ENCODE measurements around the gene PLOD2. TPM values are rescaled to one million over a fixed set of nuclear protein-coding genes. Genes with fewer than 3 reads are reported as not detected.
"Not testable (repeated sequence)": the region's sequence is repeated elsewhere in the genome, so short reads cannot be mapped to it uniquely, and the experiment has no call there.

The PLOD2 gene
- total RNA-seq, 1 donor from 2014 or later: not detected

DNA sequence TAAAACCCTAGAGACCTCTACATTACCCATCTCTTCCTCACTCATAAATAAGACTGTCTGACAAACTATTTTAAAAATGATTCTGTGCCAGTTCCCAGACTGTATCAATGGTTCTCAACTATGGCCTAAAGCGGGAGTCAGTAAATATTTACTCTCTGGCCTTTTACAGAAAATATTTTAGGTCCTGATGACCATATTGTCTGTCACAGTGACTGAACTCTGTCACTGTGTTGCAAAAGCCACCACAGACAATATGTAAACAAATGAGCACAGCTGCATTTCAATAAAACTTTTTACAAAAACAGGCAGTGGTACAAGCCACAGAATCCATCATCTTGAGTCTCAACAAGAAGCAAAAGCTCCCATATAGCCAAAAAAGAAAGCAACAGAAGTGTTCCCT, 45.4 kb downstream of the PLOD2 start:
- intact Hi-C loops (cut with micrococcal nuclease): no loop called here
- ChIA-PET POLR2A (no interaction called here), CTCF (no interaction called here)
- DNase-seq (no peak), ATAC-seq (ENCODE audit: low read depth) (no peak)
- H3K4me1 Mint-ChIP-seq: no peaks in the 10 kb centered on the region
- TF ChIP-seq CTCF (IDR thresholded peaks at IDR 0.05): no peak
- no peak overlapping the region for H3K4me3 Mint-ChIP-seq
- H3K9me3 Mint-ChIP-seq: peaks cover 18% of the 10 kb centered on the region
- H3K36me3 Mint-ChIP-seq (ENCODE audit: low read depth): no peaks in the 10 kb centered on the region
- no peaks in the 10 kb centered on the region for H3K27me3 Mint-ChIP-seq
- H3K27ac Mint-ChIP-seq: no peak overlapping the region

DNA sequence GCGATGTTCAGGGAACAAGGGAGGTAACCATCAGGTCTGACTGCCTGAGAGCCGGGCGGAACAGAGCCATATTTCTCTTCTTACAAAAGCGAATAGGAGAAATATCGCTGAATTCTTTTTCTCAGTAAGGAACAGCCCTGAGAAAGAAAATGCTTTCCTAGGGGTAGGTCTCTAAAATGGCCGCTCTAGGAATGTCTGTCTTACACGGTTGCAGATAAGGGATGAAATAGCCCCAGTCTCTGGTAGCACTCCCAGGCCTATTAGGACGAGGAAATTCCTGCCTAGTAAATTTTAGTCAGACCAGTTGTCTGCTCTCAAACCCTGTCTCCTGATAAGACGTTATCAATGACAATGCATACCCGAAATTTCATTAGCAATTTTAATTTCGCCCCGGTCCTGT, 47.2 kb downstream of the PLOD2 start:
- CTCF ChIA-PET; ATAC-seq (ENCODE audit: low read depth); H3K27me3 Mint-ChIP-seq; intact Hi-C loops (cut with micrococcal nuclease); H3K4me1 Mint-ChIP-seq; DNase-seq; POLR2A ChIA-PET; H3K36me3 Mint-ChIP-seq (ENCODE audit: low read depth); H3K27ac Mint-ChIP-seq; H3K4me3 Mint-ChIP-seq: not testable (repeated sequence)
- peaks cover 18% of the 10 kb centered on the region for H3K9me3 Mint-ChIP-seq

- intact Hi-C loops (cut with micrococcal nuclease): no loop called here
- ATAC-seq (ENCODE audit: low read depth): no peak
- H3K36me3 Mint-ChIP-seq (ENCODE audit: low read depth): no peaks in the 10 kb centered on the region
- no peak overlapping the region for H3K27ac Mint-ChIP-seq
- H3K4me1 Mint-ChIP-seq: no peaks in the 10 kb centered on the region
- CTCF ChIA-PET: no interaction called here
- POLR2A ChIA-PET: no interaction called here
- H3K4me3 Mint-ChIP-seq: no peak overlapping the region
- no peak for DNase-seq
- H3K27me3 Mint-ChIP-seq: no peaks in the 10 kb centered on the region
- TF ChIP-seq CTCF (IDR thresholded peaks at IDR 0.05): no peak
- H3K9me3 Mint-ChIP-seq: peaks cover 16% of the 10 kb centered on the region
Measured at GRCh38 chr3:146111337-146111736, 49.6 kb downstream of the PLOD2 start.

GRCh38 chr3:146110161-146110560, 50.8 kb downstream of the PLOD2 start:
- Mint-ChIP-seq H3K27me3 (no peaks in the 10 kb centered on the region), H3K27ac (no peak overlapping the region), H3K4me3 (no peak overlapping the region), H3K36me3 (ENCODE audit: low read depth) (no peaks in the 10 kb centered on the region), H3K9me3 (peaks cover 11% of the 10 kb centered on the region), H3K4me1 (no peaks in the 10 kb centered on the region)
- no peak for TF ChIP-seq CTCF (IDR thresholded peaks at IDR 0.05)
- ChIA-PET POLR2A (no interaction called here), CTCF (no interaction called here)
- DNase-seq (no peak), ATAC-seq (ENCODE audit: low read depth) (no peak)
- intact Hi-C loops (cut with micrococcal nuclease): no loop called here

- Mint-ChIP-seq H3K4me1 (no peaks in the 10 kb centered on the region), H3K36me3 (ENCODE audit: low read depth) (no peaks in the 10 kb centered on the region), H3K9me3 (no peaks in the 10 kb centered on the region), H3K27me3 (no peaks in the 10 kb centered on the region), H3K4me3 (no peak overlapping the region), H3K27ac (no peak overlapping the region)
- TF ChIP-seq CTCF (IDR thresholded peaks at IDR 0.05): no peak
- ChIA-PET CTCF (no interaction called here), POLR2A (no interaction called here)
- intact Hi-C loops (cut with micrococcal nuclease): no loop called here
- DNase-seq (no peak), ATAC-seq (ENCODE audit: low read depth) (no peak)
Measured at GRCh38 chr3:146106986-146107385, 54.0 kb downstream of the PLOD2 start.

DNA sequence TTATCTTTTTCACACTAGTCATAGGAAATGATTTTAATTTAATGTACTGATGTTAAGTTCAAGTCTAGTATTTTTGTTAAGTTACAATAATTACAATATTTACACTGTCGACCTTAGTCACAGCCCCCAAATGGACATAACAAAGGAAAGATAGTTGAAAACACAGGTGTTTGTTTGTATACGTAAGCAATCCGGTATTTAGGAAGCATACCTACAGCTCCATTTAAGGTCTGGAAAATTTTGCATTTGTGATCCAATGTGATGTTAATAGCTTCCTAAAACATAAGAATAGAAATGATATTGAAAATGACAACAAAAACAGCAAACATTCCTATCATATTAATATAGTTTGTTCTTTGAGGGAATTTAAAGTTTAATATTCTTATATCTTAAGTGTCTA, 56.9 kb downstream of the PLOD2 start:
- H3K27me3 Mint-ChIP-seq: no peaks in the 10 kb centered on the region

More for the DNA sequence above, 56.9 kb downstream of the PLOD2 start:
- H3K4me1 Mint-ChIP-seq: no peaks in the 10 kb centered on the region
- no peak for DNase-seq
- ChIA-PET POLR2A (no interaction called here), CTCF (no interaction called here)
- ATAC-seq (ENCODE audit: low read depth): no peak
- TF ChIP-seq CTCF (IDR thresholded peaks at IDR 0.05): no peak
- no peak overlapping the region for H3K27ac Mint-ChIP-seq
- no peaks in the 10 kb centered on the region for H3K36me3 Mint-ChIP-seq (ENCODE audit: low read depth)
- no peak overlapping the region for H3K4me3 Mint-ChIP-seq
- intact Hi-C loops (cut with micrococcal nuclease): no loop called here
- H3K9me3 Mint-ChIP-seq: no peaks in the 10 kb centered on the region

Measured in activated B cell treated with CpG ODN at 0.5 μM for 24 hours (primary cell).